Glutamatergic neuron (in vitro differentiated cells): ENCODE measurements around the gene CYTIP. TPM values are rescaled to one million over a fixed set of nuclear protein-coding genes. Genes with fewer than 3 reads are reported as not detected.

Source experiments
- DNase-seq: peaks from one replicate; pipeline ENCODE4 v3.0.0; 2022
- H3K27ac Mint-ChIP-seq: one replicate; pipeline ENCODE4 v1.8.0; 2020; ENCODE audit warnings: mild to moderate bottlenecking, mixed read lengths, inconsistent platforms; ENCODE audit not compliant: unreplicated experiment
- H3K27me3 Mint-ChIP-seq: one replicate; pipeline ENCODE4 v1.8.0; 2020; ENCODE audit warnings: mild to moderate bottlenecking, moderate library complexity, mixed read lengths, inconsistent platforms; ENCODE audit not compliant: unreplicated experiment
- H3K36me3 Mint-ChIP-seq: one replicate; pipeline ENCODE4 v1.8.0; 2020; ENCODE audit warnings: mild to moderate bottlenecking, mixed read lengths, inconsistent platforms; ENCODE audit not compliant: unreplicated experiment
- H3K4me1 Mint-ChIP-seq: one replicate; pipeline ENCODE4 v1.8.0; 2020; ENCODE audit warnings: mild to moderate bottlenecking, low read depth, mixed read lengths, inconsistent platforms; ENCODE audit not compliant: unreplicated experiment
- H3K4me3 Mint-ChIP-seq: one replicate; pipeline ENCODE4 v1.8.0; 2020; ENCODE audit warnings: mild to moderate bottlenecking, mixed read lengths, inconsistent platforms; ENCODE audit not compliant: unreplicated experiment
- H3K9me3 Mint-ChIP-seq: one replicate; pipeline ENCODE4 v1.8.0; 2020; ENCODE audit warnings: mild to moderate bottlenecking, moderate library complexity, mixed read lengths, inconsistent platforms; ENCODE audit not compliant: unreplicated experiment
- total RNA-seq: library from RNA; stranded (reverse); fragmentation: NEBNext Ultra II Directional; extraction: Animal tissue kit (Norgen Biotek cat#: 25700); gene quantifications from one replicate; pipeline ENCODE4 v1.2.1, GENCODE V29; 2021; ENCODE audit not compliant: unreplicated experiment
- TF ChIP-seq, protein P1 (sequence below): fragments of 200-600 bp; sonication (generic); IDR thresholded peaks from one replicate; pipeline ENCODE4 v1.5.0; 2021; ENCODE audit not compliant: partially characterized antibody, unreplicated experiment

CYTIP gene
- total RNA-seq, 1 donor from 2014 or later: not detected

- Mint-ChIP-seq H3K27ac (no peak overlapping the region), H3K4me1 (no peaks in the 10 kb centered on the region), H3K9me3 (no peaks in the 10 kb centered on the region), H3K4me3 (no peak overlapping the region), H3K27me3 (no peaks in the 10 kb centered on the region), H3K36me3 (no peaks in the 10 kb centered on the region)
- TF ChIP-seq, protein P1, sequence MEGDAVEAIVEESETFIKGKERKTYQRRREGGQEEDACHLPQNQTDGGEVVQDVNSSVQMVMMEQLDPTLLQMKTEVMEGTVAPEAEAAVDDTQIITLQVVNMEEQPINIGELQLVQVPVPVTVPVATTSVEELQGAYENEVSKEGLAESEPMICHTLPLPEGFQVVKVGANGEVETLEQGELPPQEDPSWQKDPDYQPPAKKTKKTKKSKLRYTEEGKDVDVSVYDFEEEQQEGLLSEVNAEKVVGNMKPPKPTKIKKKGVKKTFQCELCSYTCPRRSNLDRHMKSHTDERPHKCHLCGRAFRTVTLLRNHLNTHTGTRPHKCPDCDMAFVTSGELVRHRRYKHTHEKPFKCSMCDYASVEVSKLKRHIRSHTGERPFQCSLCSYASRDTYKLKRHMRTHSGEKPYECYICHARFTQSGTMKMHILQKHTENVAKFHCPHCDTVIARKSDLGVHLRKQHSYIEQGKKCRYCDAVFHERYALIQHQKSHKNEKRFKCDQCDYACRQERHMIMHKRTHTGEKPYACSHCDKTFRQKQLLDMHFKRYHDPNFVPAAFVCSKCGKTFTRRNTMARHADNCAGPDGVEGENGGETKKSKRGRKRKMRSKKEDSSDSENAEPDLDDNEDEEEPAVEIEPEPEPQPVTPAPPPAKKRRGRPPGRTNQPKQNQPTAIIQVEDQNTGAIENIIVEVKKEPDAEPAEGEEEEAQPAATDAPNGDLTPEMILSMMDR: no peak
- DNase-seq: no peak
These were observed 55.1 kb downstream of the CYTIP start for GRCh38 chr2:157388827-157389226.

- Mint-ChIP-seq H3K27ac (no peak overlapping the region), H3K27me3 (no peaks in the 10 kb centered on the region), H3K9me3 (no peaks in the 10 kb centered on the region), H3K36me3 (no peaks in the 10 kb centered on the region), H3K4me3 (no peak overlapping the region), H3K4me1 (no peaks in the 10 kb centered on the region)
- TF ChIP-seq, protein P1: no peak
- no peak for DNase-seq
These were observed 57.1 kb downstream of the CYTIP start for GRCh38 chr2:157386747-157387146.

DNA sequence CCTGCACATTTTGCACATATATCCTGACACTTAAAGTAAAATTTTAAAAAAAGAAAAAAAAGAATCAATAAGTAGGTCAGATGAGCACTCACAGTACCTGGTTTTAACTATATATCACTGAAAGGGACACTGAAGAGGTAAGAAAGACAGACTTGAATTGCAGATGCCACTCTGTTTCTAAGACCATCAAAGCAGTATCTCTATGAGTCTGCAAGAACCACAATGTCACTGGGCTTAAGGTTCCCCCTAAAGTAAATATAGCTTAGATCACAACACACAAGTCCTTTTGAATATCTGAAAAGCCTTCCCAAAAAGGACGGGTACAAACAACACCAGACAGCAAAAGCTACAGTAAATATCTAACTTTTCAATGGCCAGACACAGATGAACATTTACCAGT, 57.6 kb downstream of the CYTIP start:
- no peak for DNase-seq

DNA sequence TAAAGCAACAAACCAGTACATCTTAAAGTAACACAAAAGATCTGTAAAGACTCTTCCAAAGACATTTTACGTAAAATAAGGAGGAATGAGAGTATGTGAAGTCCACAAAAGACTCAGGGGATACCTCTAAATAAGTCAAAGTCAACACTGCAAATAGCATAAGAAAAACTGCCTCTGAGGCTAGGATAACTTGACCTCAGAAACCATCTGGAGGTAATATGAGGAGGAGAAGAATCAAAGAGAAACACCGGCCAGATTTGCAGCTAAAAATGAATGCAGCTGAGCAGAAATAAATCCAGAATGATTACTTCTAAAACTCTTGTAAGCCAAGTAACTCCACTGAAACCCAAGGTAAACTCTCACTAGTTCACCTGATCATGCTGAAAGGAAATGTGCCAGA, 66.0 kb downstream of the CYTIP start:
- Mint-ChIP-seq H3K4me1 (no peaks in the 10 kb centered on the region), H3K36me3 (peaks cover 19% of the 10 kb centered on the region), H3K27me3 (peaks cover 2% of the 10 kb centered on the region), H3K4me3 (no peak overlapping the region), H3K27ac (no peak overlapping the region), H3K9me3 (peaks cover 4% of the 10 kb centered on the region)
- TF ChIP-seq, protein P1: no peak
- no peak for DNase-seq

More for the DNA sequence above, 57.6 kb downstream of the CYTIP start:
- H3K27ac Mint-ChIP-seq: no peak overlapping the region
- no peak overlapping the region for H3K4me3 Mint-ChIP-seq
- TF ChIP-seq, protein P1: no peak
- H3K9me3 Mint-ChIP-seq: no peaks in the 10 kb centered on the region
- no peaks in the 10 kb centered on the region for H3K27me3 Mint-ChIP-seq
- no peaks in the 10 kb centered on the region for H3K4me1 Mint-ChIP-seq
- H3K36me3 Mint-ChIP-seq: no peaks in the 10 kb centered on the region

- Mint-ChIP-seq H3K27me3 (peaks cover 2% of the 10 kb centered on the region), H3K36me3 (peaks cover 19% of the 10 kb centered on the region), H3K27ac (no peak overlapping the region), H3K9me3 (peaks cover 4% of the 10 kb centered on the region), H3K4me1 (no peaks in the 10 kb centered on the region), H3K4me3 (no peak overlapping the region)
- TF ChIP-seq, protein P1: no peak
- DNase-seq: no peak
These were observed 67.8 kb downstream of the CYTIP start for GRCh38 chr2:157376041-157376440.
